HG02759 (cell line): ENCODE results near the gene ABHD11.

Experiments used
- ATAC-seq: cut with Tn5 transposase; IDR thresholded peaks from one replicate; pipeline ENCODE4 v1.9.1; 2021; ENCODE audit warnings: mild to moderate bottlenecking, moderate library complexity; ENCODE audit not compliant: unreplicated experiment

Gene ABHD11

DNA sequence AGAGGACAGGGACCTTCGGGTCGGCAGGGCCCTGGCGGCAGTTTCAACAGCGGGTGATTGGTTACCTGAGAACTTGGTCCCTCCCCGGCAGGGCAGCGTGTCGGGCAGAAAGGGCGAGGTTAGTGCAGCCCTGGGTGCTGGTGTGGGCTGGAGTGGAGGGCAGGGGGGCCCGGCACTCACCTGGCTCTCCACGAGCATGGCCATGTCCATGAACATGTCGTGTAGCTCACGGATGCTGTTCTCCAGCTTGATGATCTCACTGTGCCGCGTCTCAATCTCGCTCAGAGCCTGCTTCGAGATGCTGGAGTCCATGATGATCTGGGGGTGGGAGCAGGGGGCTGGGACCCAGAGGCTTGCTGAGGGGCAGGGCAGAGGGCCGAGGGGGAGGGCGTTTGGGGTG, 35.9 kb downstream of the ABHD11 start:
- ATAC-seq: no peak

DNA sequence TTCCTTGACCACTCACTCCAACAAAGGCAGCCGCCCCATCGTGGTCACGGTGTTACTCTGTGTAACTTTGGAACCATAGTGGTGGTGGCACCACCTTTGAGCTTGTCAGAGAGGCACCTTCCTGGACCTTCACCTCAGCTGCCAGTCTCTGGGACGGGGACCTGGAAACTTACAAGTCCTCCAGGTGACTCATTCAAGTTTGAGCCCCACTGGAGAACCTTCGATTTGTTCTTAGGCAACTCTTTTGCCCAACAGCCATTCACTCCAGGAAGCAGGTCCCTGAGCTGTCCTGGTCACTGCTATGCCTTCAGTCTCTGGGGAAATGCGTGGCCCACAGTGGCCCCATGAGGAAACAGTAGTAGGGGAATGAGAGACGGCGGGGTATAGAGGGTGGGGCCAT, 36.4 kb downstream of the ABHD11 start:
- ATAC-seq: no peak

DNA sequence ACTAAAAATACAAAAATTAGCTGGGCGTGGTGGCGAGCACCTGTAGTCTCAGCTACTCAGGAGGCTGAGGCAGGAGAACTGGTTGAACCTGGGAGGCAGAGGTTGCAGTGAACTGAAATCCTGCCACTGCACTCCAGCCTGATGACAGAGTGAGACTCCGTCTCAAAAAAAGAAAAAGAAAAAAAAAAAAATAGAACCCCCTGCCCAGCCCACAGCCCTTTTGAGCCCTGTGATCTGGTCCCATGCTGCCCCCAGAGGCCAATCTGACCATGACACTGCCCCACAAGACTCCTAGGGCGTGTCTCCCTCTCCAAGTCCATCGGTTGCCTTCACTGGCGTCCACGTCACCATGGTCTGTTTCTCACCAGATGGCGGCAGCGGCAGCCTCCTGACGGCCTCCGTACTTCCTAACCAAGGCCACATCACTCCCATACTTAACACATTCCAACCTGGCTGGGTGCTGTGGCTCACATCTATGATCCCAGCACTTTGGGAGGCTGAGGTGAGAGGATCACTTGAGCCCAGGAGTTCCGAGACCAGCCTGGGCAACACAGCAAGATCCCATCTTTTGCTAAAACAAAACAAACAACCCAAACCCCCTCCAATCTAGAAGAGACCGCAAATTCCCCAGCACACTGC, 37.1 kb downstream of the ABHD11 start:
- no peak for ATAC-seq

DNA sequence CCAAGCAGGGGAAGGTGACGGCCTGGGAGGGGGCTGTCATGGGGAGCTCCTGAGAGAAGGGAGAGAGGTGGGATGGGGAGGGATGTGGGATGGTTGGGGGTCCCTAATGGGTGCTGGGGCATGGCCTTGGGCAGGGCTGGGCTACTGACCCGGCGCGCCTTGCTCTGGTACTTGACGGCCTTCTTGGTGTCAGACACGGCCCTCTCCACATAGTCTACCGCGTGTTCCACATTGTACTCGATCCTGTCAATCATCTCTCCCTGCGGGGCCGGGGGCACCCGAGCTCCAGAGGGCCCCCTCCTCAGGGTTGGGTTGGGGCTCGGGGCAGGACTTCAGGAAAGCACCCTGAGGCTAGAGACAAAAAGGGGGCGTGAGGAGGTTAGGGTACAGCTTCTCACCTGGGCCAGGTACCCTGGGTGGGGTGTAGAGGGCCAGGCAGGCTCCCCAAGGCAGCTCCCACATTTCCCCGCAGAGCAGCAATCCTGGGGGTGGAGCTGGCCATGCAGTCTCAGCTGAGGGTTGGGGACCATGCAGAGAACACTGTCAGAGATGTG, 37.9 kb downstream of the ABHD11 start:
- ATAC-seq: no peak

DNA sequence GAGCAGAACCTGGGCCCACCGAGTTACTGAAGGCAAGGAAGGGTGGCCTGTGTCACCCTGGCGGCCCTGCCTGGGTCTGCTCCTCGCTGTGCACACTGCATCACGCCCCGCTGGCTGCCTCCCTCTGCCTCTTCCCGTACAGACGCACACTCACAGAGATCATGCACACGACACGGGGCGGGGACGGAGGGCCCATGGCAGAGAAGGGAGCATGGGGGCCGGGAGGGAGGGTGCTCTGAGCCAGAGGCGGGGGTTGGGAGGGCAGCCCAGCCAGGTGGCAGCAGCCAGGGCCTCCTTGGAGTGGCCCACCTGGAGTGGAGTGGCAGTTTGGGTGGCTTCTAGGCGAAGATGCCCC, 38.6 kb downstream of the ABHD11 start:
- ATAC-seq: no peak

DNA sequence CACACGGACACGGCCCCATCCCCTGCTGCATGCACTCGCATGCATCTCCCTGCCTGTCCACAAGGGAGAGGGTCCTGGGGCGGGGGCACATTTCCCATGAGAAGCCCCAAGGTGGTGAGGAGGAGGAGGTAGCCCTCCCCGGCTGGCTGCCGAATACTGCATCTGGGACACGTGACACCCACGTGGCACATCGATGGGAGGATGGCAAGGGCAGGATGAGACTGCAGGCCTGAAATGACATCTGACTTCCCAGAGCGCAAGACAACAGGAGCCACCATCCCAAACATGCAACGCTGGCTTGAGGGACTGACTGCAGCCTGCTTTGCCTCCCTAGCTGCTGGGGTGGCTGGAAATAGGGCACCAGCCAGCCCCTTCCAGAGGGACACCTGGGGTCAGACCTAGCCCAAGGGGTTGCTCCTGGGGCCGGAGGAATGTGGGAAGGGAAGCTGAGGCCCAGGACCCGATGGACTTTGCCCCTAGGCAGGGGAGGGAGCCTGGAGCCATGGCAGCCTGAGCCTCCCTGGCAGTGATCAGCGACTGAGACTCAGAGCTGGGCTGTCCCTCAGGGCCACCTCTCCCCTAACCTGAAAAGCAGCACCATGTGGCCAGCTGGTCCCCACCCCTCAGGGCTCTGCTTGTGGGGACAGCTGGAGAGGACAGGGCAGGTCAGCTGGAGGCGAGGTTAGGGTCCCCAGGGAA, 39.1 kb downstream of the ABHD11 start:
- no peak for ATAC-seq

DNA sequence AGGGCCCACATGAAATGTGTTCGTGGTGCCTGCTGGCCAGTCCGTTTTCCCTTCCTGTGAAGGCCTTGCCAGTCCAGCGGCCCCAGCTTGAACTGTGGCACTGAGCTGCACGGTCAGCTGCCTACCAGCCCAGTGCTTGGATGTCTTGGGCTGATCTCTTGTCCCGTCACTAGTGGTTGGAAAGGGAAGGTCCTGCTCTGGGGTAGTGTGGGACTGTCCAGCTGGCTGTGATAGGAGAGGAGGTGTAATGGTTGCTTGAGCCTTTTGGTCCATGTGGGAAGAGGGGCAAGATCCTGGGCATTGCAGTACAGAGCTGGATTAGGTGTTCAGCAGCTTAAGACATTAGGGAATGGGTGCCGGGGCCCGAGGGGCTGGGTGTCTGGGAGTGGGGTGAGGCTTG, 40.2 kb downstream of the ABHD11 start:
- ATAC-seq: no peak

DNA sequence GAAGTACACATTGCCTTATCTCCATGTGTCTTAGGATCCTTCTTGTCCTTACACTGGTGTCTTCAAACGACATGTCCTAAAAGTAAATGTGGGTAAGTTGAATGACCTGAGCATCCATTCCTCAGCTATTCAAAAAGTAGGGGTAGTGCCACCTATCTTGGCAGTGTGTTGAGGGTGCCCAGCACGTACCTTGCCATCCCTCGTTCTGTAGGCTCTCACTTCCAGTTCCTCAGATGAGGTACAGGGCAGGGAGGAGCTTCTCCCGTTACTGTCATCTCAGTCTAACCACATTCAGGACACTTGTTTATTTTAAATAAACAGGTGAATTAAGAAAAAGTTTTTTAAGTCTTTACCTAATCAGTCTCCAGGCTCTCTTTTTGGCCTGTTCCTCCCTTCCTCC, 42.2 kb downstream of the ABHD11 start:
- no peak for ATAC-seq

DNA sequence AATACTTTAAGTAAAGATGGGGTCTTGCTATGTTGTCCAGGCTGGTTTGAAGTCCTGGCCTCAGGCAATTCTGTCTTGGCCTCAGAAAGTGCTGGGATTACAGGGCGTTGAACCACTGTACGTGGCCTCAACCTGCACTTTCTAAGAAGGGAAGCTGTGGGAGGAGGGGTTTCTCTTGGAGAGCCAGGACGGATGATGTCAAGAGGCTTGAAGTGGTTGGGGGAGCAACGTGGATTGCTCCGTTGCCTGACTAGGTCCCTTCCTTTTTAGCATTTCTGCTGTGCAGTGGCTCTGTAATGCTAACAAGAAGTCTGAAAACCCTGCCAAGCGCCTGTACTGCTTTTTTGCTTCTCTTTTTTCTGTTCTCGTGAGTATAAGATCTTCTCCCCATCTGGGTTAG, 48.0 kb downstream of the ABHD11 start:
- ATAC-seq: no peak

DNA sequence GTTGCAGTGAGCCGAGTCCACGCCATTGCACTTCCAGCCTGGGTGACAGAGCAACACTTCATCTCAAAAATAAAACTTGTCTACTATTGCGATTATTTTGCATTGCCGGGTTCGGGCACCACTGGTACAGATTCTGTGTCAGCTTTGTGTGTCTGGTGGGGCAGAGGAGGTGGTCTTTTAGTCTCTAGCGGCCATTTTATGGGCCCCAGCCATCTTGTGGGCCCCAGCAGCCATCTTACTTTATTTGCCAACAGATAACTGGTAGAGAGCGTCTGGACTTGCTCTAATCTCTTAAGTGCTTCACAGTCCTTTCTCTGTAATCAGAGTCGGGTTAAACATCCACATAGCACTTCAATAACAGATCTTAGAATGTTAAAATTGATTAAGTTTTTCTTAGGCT, 50.3 kb downstream of the ABHD11 start:
- no peak for ATAC-seq
